ENCODE data around the gene ASIC3.

- TF ChIP-seq YY1 (IDR thresholded peaks at IDR 0.05; ENCODE audit: insufficient read depth, insufficient read length) (no peak), ZNF274 (IDR thresholded peaks at IDR 0.05; ENCODE audit: low read depth, low read length) (no peak), SUZ12 (IDR thresholded peaks at IDR 0.05; ENCODE audit: extremely low read depth, insufficient read depth, insufficient read length) (no peak)
These were observed 13.1 kb downstream of the ASIC3 start for GRCh38 chr7:151061213-151062110.

Measured in NT2/D1 (cell line).